ENCODE measurements around the gene TMC1. TPM values are rescaled to one million over a fixed set of nuclear protein-coding genes. Genes with fewer than 3 reads are reported as not detected.
A peak's percentile ranks its signal among the peaks of the same experiment; 100 is the strongest.

Gene TMC1
- total RNA-seq, 1 donor = 0.36 TPM

GRCh38 chr9:72574156-72574810 lies 52.9 kb downstream of the TMC1 start:
- no peak overlapping the region for H3K4me3 ChIP-seq (ENCODE audit: low read depth, low read length)
- no peak for DNase-seq (ENCODE audit: low read depth)
- TF ChIP-seq, protein P1, sequence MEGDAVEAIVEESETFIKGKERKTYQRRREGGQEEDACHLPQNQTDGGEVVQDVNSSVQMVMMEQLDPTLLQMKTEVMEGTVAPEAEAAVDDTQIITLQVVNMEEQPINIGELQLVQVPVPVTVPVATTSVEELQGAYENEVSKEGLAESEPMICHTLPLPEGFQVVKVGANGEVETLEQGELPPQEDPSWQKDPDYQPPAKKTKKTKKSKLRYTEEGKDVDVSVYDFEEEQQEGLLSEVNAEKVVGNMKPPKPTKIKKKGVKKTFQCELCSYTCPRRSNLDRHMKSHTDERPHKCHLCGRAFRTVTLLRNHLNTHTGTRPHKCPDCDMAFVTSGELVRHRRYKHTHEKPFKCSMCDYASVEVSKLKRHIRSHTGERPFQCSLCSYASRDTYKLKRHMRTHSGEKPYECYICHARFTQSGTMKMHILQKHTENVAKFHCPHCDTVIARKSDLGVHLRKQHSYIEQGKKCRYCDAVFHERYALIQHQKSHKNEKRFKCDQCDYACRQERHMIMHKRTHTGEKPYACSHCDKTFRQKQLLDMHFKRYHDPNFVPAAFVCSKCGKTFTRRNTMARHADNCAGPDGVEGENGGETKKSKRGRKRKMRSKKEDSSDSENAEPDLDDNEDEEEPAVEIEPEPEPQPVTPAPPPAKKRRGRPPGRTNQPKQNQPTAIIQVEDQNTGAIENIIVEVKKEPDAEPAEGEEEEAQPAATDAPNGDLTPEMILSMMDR (IDR thresholded peaks at IDR 0.05; ENCODE audit: insufficient read depth, low read length) = no peak

DNA sequence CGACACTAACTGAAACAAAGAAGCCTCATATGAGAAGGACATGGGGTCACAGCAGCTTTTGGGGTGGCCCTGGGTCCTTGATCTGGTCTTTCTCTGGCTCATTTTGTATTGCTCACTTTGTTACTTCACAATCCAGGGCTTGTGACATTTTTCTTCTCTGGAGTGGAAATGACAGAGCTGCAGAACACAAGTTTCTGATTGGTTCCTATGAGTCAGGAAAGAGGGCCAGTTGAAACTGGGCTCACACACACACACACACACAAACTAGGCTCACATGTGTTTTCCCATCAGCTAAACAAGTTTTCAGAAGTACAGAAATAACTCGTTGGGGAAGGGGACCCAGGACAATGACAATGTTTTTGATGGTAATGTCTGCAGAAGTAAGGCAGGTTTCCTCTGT lies 54.3 kb downstream of the TMC1 start:
- no peak overlapping the region for H3K4me3 ChIP-seq (ENCODE audit: low read depth, low read length)
- no peak for DNase-seq (ENCODE audit: low read depth)
- TF ChIP-seq, protein P1 (IDR thresholded peaks at IDR 0.05; ENCODE audit: insufficient read depth, low read length) = no peak

- no peak overlapping the region for H3K4me3 ChIP-seq (ENCODE audit: low read depth, low read length)
- TF ChIP-seq, protein P1 (IDR thresholded peaks at IDR 0.05; ENCODE audit: insufficient read depth, low read length) = no peak
- DNase-seq (ENCODE audit: low read depth) = no peak
Observed at GRCh38 chr9:72576087-72576486, 54.7 kb downstream of the TMC1 start.

DNA sequence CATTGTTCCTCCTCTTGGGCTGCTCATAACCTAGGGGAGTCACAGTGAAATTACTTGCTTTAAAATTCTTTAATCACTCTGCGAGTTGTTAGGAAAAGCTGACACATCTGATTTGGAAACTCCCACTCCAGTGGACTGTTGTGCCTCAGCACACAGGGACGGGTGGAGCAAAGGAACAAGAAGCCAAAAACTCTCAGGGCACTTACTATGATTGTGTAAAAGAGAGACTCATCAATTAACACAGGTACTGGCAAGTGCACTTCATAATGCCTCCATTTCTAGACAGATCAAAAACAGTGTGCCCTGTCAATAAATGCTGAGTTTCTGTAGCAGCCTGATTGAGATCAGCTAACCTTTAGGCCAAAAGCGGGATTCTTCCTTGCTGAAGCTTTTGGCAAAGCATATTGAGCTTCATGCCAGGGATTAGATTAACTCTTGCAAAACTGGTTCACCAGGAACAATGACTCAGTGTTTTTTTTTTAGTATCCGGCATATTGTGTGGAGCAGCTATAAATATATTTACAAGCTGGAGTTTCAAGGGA lies 55.9 kb downstream of the TMC1 start:
- H3K4me3 ChIP-seq (ENCODE audit: low read depth, low read length) = no peak overlapping the region
- peak; percentile 95 for DNase-seq (ENCODE audit: low read depth)
- TF ChIP-seq, protein P1 (IDR thresholded peaks at IDR 0.05; ENCODE audit: insufficient read depth, low read length) = no peak

- DNase-seq (ENCODE audit: low read depth) = peak; percentile 81
- TF ChIP-seq, protein P1 (IDR thresholded peaks at IDR 0.05; ENCODE audit: insufficient read depth, low read length) = no peak
- no peak overlapping the region for H3K4me3 ChIP-seq (ENCODE audit: low read depth, low read length)
Observed at GRCh38 chr9:72579190-72579589, 57.8 kb downstream of the TMC1 start.

GRCh38 chr9:72579880-72580550 lies 58.6 kb downstream of the TMC1 start:
- TF ChIP-seq, protein P1 (IDR thresholded peaks at IDR 0.05; ENCODE audit: insufficient read depth, low read length) = no peak
- no peak overlapping the region for H3K4me3 ChIP-seq (ENCODE audit: low read depth, low read length)
- DNase-seq (ENCODE audit: low read depth) = peak; percentile 85

All from fibroblast of the aortic adventitia (primary cell).